Measurements from ENCODE around the gene KIAA1549. TPM values are rescaled to one million over a fixed set of nuclear protein-coding genes. Genes with fewer than 3 reads are reported as not detected.

KIAA1549 gene
- total RNA-seq, 4 donors from 2014 or later: 2.3 to 3.2 (median 2.8) TPM

GRCh38 chr7:138881579-138882188, 99.5 kb downstream of the KIAA1549 start:
- intact Hi-C loops (cut with DNase I): loop anchor here (10.0 kb wide), 1 partner anchor 103 kb away; the partner anchor contains the start of gene KIAA1549
- 60% methylated on average over 6 of the region's 6 CpGs for WGBS

GRCh38 chr7:138880881-138881578, 100.2 kb downstream of the KIAA1549 start:
- TF ChIP-seq CTCF (IDR thresholded peaks at IDR 0.05) (no peak), POLR2AphosphoS5 (IDR thresholded peaks at IDR 0.05) (no peak), POLR2A (IDR thresholded peaks at IDR 0.05; ENCODE audit: low read depth) (no peak), EP300 (IDR thresholded peaks at IDR 0.05) (no peak)
- H3K9me3 ChIP-seq: no peaks in the 10 kb centered on the region
- H3K27ac ChIP-seq (replicated peaks in 1 of 4): no peak overlapping the region
- no peaks in the 10 kb centered on the region for H3K27me3 ChIP-seq
- no peak overlapping the region for H3K4me3 ChIP-seq
- no peak for DNase-seq (ENCODE audit: extremely low spot score)
- H3K4me1 ChIP-seq: peaks cover 0 to 10% (median 1%) of the 10 kb centered on the region in 4 donors
- intact Hi-C loops (cut with DNase I): loop anchor here (10.0 kb wide), 1 partner anchor 104 kb away; the partner anchor contains the start of gene KIAA1549
- H3K36me3 ChIP-seq: peaks cover 0 to 25% (median 7%) of the 10 kb centered on the region in 4 donors
- 81% methylated on average over 8 of the region's 13 CpGs for WGBS

More at GRCh38 chr7:138881579-138882188, 99.5 kb downstream of the KIAA1549 start:
- no peaks in the 10 kb centered on the region for H3K27me3 ChIP-seq
- no peak for DNase-seq (ENCODE audit: extremely low spot score)
- no peak overlapping the region for H3K4me3 ChIP-seq
- no peak overlapping the region for H3K27ac ChIP-seq (replicated peaks in 1 of 4)
- H3K4me1 ChIP-seq: peaks cover 0 to 10% (median 2%) of the 10 kb centered on the region in 4 donors
- no peak for TF ChIP-seq EP300 (IDR thresholded peaks at IDR 0.05)
- TF ChIP-seq POLR2A (IDR thresholded peaks at IDR 0.05; ENCODE audit: low read depth): no peak
- TF ChIP-seq POLR2AphosphoS5 (IDR thresholded peaks at IDR 0.05): no peak
- TF ChIP-seq CTCF (IDR thresholded peaks at IDR 0.05): no peak
- peaks cover 0 to 25% (median 7%) of the 10 kb centered on the region in 4 donors for H3K36me3 ChIP-seq
- no peaks in the 10 kb centered on the region for H3K9me3 ChIP-seq

- peaks cover 0 to 10% (median 1%) of the 10 kb centered on the region in 4 donors for H3K4me1 ChIP-seq
- 94% methylated on average over 10 of the region's 10 CpGs for WGBS
- H3K9me3 ChIP-seq: no peaks in the 10 kb centered on the region
- no peak overlapping the region for H3K4me3 ChIP-seq
- TF ChIP-seq EP300 (IDR thresholded peaks at IDR 0.05) (no peak), POLR2A (IDR thresholded peaks at IDR 0.05; ENCODE audit: low read depth) (no peak), POLR2AphosphoS5 (IDR thresholded peaks at IDR 0.05) (no peak), CTCF (IDR thresholded peaks at IDR 0.05) (no peak)
- no peak for DNase-seq (ENCODE audit: extremely low spot score)
- intact Hi-C loops (cut with DNase I): no loop called here
- no peaks in the 10 kb centered on the region for H3K27me3 ChIP-seq
- H3K27ac ChIP-seq (replicated peaks in 1 of 4): no peak overlapping the region
- H3K36me3 ChIP-seq: peaks cover 0 to 25% (median 7%) of the 10 kb centered on the region in 4 donors
Observed at GRCh38 chr7:138879356-138879755, 101.8 kb downstream of the KIAA1549 start.

GRCh38 chr7:138878856-138879255, 102.3 kb downstream of the KIAA1549 start:
- intact Hi-C loops (cut with DNase I): no loop called here
- no peaks in the 10 kb centered on the region for H3K27me3 ChIP-seq
- H3K4me3 ChIP-seq: no peak overlapping the region
- peaks cover 0 to 10% (median 1%) of the 10 kb centered on the region in 4 donors for H3K4me1 ChIP-seq
- TF ChIP-seq CTCF (IDR thresholded peaks at IDR 0.05): no peak
- no peak for TF ChIP-seq POLR2A (IDR thresholded peaks at IDR 0.05; ENCODE audit: low read depth)
- no peak for TF ChIP-seq POLR2AphosphoS5 (IDR thresholded peaks at IDR 0.05)
- no peak for TF ChIP-seq EP300 (IDR thresholded peaks at IDR 0.05)
- no peak overlapping the region for H3K27ac ChIP-seq (replicated peaks in 1 of 4)
- peaks cover 0 to 25% (median 7%) of the 10 kb centered on the region in 4 donors for H3K36me3 ChIP-seq
- no peaks in the 10 kb centered on the region for H3K9me3 ChIP-seq
- no peak for DNase-seq (ENCODE audit: extremely low spot score)
